Tibial nerve (tissue), 4 donors: ENCODE results near the gene IP6K2. TPM values are rescaled to one million over a fixed set of nuclear protein-coding genes. Genes with fewer than 3 reads are reported as not detected.

Experiments used
- DNase-seq, 2 donors: peaks; one replicate each; pipeline ENCODE4 v3.0.0-alpha.2; 2019; ENCODE audit warnings: low spot score in 2 of 2
- H3K27ac ChIP-seq, 4 donors: fragments of 200-600 bp; sonication (generic) in 3 of 4; one replicate each; pipeline ENCODE4 v1.5.1; 2017 to 2019; ENCODE audit warnings: mild to moderate bottlenecking in 1 of 4
- H3K27me3 ChIP-seq, 2 donors: fragments of 200-600 bp; sonication (generic) in 1 of 2; one replicate each; pipeline versions ENCODE4 v1.5.1 to v1.6.0; 2017 to 2019
- H3K36me3 ChIP-seq, 3 donors: fragments of 200-600 bp; sonication (generic); one replicate each; pipeline ENCODE4 v1.5.1; 2018 to 2019
- H3K4me1 ChIP-seq, 4 donors: fragments of 200-600 bp; sonication (generic) in 3 of 4; one replicate each; pipeline ENCODE4 v1.5.1; 2017 to 2019
- H3K4me3 ChIP-seq, 4 donors: fragments of 200-600 bp; sonication (generic) in 3 of 4; one replicate each; pipeline ENCODE4 v1.5.1; 2017 to 2019; ENCODE audit warnings: mild to moderate bottlenecking in 1 of 4, moderate library complexity in 1 of 4
- H3K9me3 ChIP-seq, 4 donors: fragments of 200-600 bp; sonication (generic) in 3 of 4; one replicate each; pipeline ENCODE4 v1.5.1; 2017 to 2019
- CTCF ChIP-seq, 5 experiments: fragments of 200-600 bp in 3 of 5; fragments of 450-650 bp in 2 of 5; sonication (generic) in 3 of 5; IDR thresholded peaks; one replicate each; pipeline ENCODE4 v1.5.1; 2016 to 2019; ENCODE audit warnings: antibody characterized with exemption in 5 of 5, mild to moderate bottlenecking in 3 of 5, moderate library complexity in 2 of 5
- EP300 ChIP-seq, 2 donors: sonication (generic); formaldehyde crosslinking; IDR thresholded peaks; one replicate each; pipeline ENCODE4 v1.6.1; 2017; ENCODE audit warnings: antibody characterized with exemption in 2 of 2, mild to moderate bottlenecking in 1 of 2
- POLR2A ChIP-seq, 2 donors: fragments of 450-650 bp; IDR thresholded peaks; one replicate each; pipeline ENCODE4 v1.6.1; 2017; ENCODE audit warnings: antibody characterized with exemption in 2 of 2, mild to moderate bottlenecking in 2 of 2, moderate library complexity in 2 of 2
- WGBS, 2 donors: methylation state at CpG; one replicate each; pipeline ENCODE4 v1.1.5; 2018; 5-methylcytosine and 5-hydroxymethylcytosine counted together
- total RNA-seq, 4 donors: library from RNA; depleted of rRNA; stranded (reverse); fragments of >200 nt; gene quantifications; one replicate each; pipeline ENCODE4 v1.1.0, GENCODE V29; 2016

The IP6K2 gene
- total RNA-seq, 4 donors from 2014 or later, result 130 to 202 (median 171) TPM

DNA sequence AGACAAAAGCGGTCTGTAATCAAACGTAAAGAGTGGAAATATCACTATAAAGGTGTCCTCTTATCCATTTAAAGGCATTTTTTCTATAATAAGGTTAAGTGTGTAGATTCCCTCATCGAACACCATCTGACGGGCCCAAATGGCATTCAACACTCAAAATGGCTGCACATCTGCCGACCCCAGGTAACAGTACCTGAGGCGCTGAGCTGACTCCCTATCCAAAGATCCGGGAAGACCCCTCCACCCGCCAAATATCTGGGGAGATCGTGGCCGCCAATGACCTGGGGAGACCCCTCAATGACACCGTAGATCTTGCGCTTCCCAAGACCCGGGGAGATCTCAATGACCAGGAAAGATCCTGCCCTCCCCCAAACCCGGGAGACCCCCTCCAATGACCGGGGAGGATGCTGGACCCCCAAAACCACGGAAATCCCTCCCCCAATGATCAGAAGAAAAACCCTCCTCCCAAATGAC is 476 bp downstream of the IP6K2 start:
- TF ChIP-seq EP300 (IDR thresholded peaks at IDR 0.05) (no peak), POLR2A (IDR thresholded peaks at IDR 0.05) (no peak), CTCF (IDR thresholded peaks at IDR 0.05) (no peak)
- Histone ChIP-seq H3K36me3 (peaks cover 0 to 27% (median 0%) of the 10 kb centered on the region in 3 donors), H3K27me3 (no peaks in the 10 kb centered on the region), H3K27ac (peak overlapping the region; percentile 82 to 93 (median 83)), H3K4me3 (peak overlapping the region; percentile 63 to 89 (median 82)), H3K9me3 (no peaks in the 10 kb centered on the region), H3K4me1 (peaks cover 0 to 50% (median 18%) of the 10 kb centered on the region in 4 donors)
- no peak for DNase-seq
- WGBS, 2 donors, result 0 to 1% methylated on average over 16 of the region's 16 CpGs

DNA sequence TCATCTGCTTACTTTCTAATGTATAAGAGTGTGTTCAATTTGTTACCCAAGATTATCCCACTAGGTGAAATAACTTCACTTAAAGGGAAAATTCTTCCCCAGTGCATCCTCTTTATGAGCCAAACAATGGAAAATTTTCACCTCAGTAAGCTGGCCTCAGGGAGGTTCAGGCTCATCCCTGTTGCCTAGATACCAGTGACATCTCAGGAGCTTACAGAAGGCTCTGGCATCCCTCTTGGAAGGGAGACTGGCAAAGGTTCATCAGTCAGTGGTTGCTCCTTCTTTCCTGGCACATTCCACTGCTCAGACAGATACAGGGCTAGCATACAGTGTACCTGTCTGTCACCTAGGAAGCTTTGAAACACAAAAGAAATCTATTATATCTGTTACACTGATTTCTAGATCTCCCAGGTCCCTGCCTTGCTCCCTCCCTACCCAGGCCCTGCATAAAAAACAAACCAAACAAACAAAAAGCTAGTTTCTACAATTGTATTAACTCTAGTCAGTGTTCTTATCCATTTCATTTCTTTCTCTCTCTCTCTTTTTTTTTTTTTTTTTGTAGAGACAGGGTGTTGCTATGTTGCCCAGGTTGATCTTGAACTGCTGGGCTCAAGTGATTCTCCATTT is 1.7 kb downstream of the IP6K2 start:
- H3K4me1 ChIP-seq, result peaks cover 0 to 55% (median 21%) of the 10 kb centered on the region in 4 donors
- H3K27me3 ChIP-seq, result no peaks in the 10 kb centered on the region
- no peak for DNase-seq
- no peak overlapping the region for H3K27ac ChIP-seq
- peak overlapping the region in 2 of 4 donors; percentile 82 to 89 for H3K4me3 ChIP-seq
- H3K9me3 ChIP-seq, result no peaks in the 10 kb centered on the region
- peaks cover 0 to 38% (median 0%) of the 10 kb centered on the region in 3 donors for H3K36me3 ChIP-seq
- TF ChIP-seq CTCF (IDR thresholded peaks at IDR 0.05) (no peak), EP300 (IDR thresholded peaks at IDR 0.05) (no peak)

DNA sequence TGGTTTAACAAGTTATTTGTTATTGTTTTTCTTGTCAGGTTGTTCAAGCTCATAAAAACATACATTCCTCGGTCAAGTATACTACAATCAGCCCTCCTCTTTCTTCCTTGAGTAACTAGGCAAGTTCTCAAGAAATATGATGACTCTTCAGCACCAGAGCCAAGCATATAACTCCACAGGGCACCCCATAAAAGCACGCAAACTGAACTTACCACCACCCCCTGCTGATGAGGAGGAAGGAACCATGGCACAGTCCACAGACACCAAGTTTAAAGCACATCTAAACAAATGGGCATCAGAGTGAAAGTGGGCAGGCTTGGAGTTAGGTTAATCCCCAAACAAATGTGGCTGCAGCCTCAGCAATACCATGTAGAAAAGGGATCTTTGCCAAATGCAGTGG is 5.3 kb downstream of the IP6K2 start:
- TF ChIP-seq POLR2A (IDR thresholded peaks at IDR 0.05) (no peak), EP300 (IDR thresholded peaks at IDR 0.05) (no peak), CTCF (IDR thresholded peaks at IDR 0.05) (no peak)
- Histone ChIP-seq H3K4me1 (peaks cover 0 to 78% (median 28%) of the 10 kb centered on the region in 4 donors), H3K27me3 (no peaks in the 10 kb centered on the region), H3K36me3 (peaks cover 0 to 54% (median 0%) of the 10 kb centered on the region in 3 donors), H3K9me3 (no peaks in the 10 kb centered on the region), H3K27ac (no peak overlapping the region), H3K4me3 (no peak overlapping the region)
- 73 to 76% methylated on average over 2 of the region's 2 CpGs for WGBS, 2 donors
- no peak for DNase-seq

DNA sequence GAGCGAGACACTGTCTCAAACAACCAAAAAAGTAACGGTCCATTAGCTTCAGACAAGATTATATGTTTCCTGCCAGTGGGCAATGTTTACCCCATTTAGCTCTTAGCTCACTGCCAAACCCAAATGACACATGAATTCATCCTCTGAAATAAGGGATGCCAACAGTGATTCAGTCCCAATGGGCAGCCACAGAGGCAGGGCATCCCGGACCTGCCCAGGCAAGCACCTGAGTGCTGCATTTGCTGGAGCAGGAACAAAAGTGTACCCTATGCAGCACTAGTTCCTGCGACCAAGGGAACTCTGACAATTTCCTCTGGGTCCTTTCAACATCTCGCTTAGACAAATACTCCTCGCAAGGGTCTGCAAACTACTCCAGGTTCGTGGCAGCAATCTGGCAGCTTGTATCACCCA is 8.0 kb downstream of the IP6K2 start:
- no peak for TF ChIP-seq EP300 (IDR thresholded peaks at IDR 0.05)
- no peak for TF ChIP-seq CTCF (IDR thresholded peaks at IDR 0.05)
- TF ChIP-seq POLR2A (IDR thresholded peaks at IDR 0.05), result no peak
- H3K36me3 ChIP-seq, result peaks cover 0 to 61% (median 0%) of the 10 kb centered on the region in 3 donors

DNA sequence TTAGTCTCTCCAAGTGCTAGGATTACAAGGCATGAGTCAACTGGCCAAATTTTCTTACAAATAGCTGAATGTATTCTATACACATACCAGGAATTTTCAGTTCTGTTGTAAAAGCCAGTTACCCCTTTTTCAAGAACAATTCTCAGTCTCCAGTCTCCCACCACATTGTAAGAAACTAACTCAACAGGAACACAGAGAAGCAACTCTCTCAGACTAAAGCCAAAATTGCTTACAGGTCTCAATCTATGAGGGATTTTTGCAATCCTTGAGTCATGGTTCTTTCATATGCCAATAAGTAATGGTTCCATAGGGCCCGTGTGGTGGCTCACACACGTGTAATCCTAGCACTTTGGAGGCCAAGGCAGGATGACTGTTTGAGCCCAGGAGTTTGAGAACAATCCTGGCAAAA is 8.5 kb downstream of the IP6K2 start:
- WGBS, 2 donors, result 30 to 46% methylated on average over 2 of the region's 2 CpGs

More for the DNA sequence above, 8.0 kb downstream of the IP6K2 start:
- peaks cover 0 to 62% (median 17%) of the 10 kb centered on the region in 4 donors for H3K4me1 ChIP-seq
- DNase-seq, result no peak
- 82 to 88% methylated on average over 7 of the region's 7 CpGs for WGBS, 2 donors
- H3K9me3 ChIP-seq, result no peaks in the 10 kb centered on the region
- no peak overlapping the region for H3K4me3 ChIP-seq
- peak overlapping the region in 2 of 4 donors; percentile 22 to 67 for H3K27ac ChIP-seq
- no peaks in the 10 kb centered on the region for H3K27me3 ChIP-seq

More for the DNA sequence above, 8.5 kb downstream of the IP6K2 start:
- no peaks in the 10 kb centered on the region for H3K27me3 ChIP-seq
- DNase-seq, result no peak
- peaks cover 0 to 55% (median 0%) of the 10 kb centered on the region in 3 donors for H3K36me3 ChIP-seq
- no peaks in the 10 kb centered on the region for H3K9me3 ChIP-seq
- no peak overlapping the region for H3K4me3 ChIP-seq
- H3K4me1 ChIP-seq, result peaks cover 0 to 63% (median 21%) of the 10 kb centered on the region in 4 donors
- H3K27ac ChIP-seq, result peak overlapping the region in 2 of 4 donors; percentile 22 to 67
- no peak for TF ChIP-seq POLR2A (IDR thresholded peaks at IDR 0.05)
- TF ChIP-seq CTCF (IDR thresholded peaks at IDR 0.05), result no peak
- TF ChIP-seq EP300 (IDR thresholded peaks at IDR 0.05), result no peak
